GM19468 (cell line): ENCODE data around the gene OR1N2.
"Not testable (repeated sequence)": the region's sequence is repeated elsewhere in the genome, so short reads cannot be mapped to it uniquely, and the experiment has no call there.

ENCODE experiments used
- ATAC-seq: cut with Tn5 transposase; IDR thresholded peaks from one replicate; pipeline ENCODE4 v1.9.1; 2021; ENCODE audit warnings: mild to moderate bottlenecking, moderate library complexity, moderate number of reproducible peaks; ENCODE audit not compliant: unreplicated experiment; ENCODE audit errors: extremely low read depth

Gene OR1N2

GRCh38 chr9:122552812-122553211 lies at the start of gene OR1N2:
TSS of gene OR1N2 (plus strand) at chr9:122553112. CDS start at chr9:122553212, 100 bp downstream.
- ATAC-seq: no peak

- ATAC-seq: no peak
Observed at GRCh38 chr9:122506964-122507363, 45.9 kb upstream of the OR1N2 start.

- no peak for ATAC-seq
Observed at GRCh38 chr9:122510502-122510901, 42.4 kb upstream of the OR1N2 start, which contains the start of gene OR1J2. TSS of gene OR1J2 (plus strand) at chr9:122510802. CDS start at chr9:122510802, 0 bp downstream.

GRCh38 chr9:122518226-122518625 lies 34.7 kb upstream of the OR1N2 start:
- no peak for ATAC-seq

GRCh38 chr9:122518841-122519240 lies 34.1 kb upstream of the OR1N2 start, which contains the start of gene OR1J4:
TSS of gene OR1J4 (plus strand) at chr9:122519141. CDS start at chr9:122519141, 0 bp downstream.
- no peak for ATAC-seq

GRCh38 chr9:122519376-122519775 lies 33.5 kb upstream of the OR1N2 start:
- ATAC-seq: no peak

GRCh38 chr9:122526602-122527001 lies 26.3 kb upstream of the OR1N2 start:
- ATAC-seq: no peak

- no peak for ATAC-seq
Observed at GRCh38 chr9:122527193-122527592, 25.7 kb upstream of the OR1N2 start, which contains the start of gene OR1N1. TSS of gene OR1N1 (minus strand) at chr9:122527293. CDS start at chr9:122527293, 0 bp downstream.

GRCh38 chr9:122531157-122531556 lies 21.8 kb upstream of the OR1N2 start:
- not testable (repeated sequence) for ATAC-seq

GRCh38 chr9:122536134-122536533 lies 16.8 kb upstream of the OR1N2 start:
- no peak for ATAC-seq

GRCh38 chr9:122537066-122537465 lies 15.8 kb upstream of the OR1N2 start:
- ATAC-seq: not testable (repeated sequence)

- ATAC-seq: no peak
Observed at GRCh38 chr9:122538757-122539156, 14.2 kb upstream of the OR1N2 start.

- ATAC-seq: no peak
Observed at GRCh38 chr9:122546196-122546595, 6.7 kb upstream of the OR1N2 start.

GRCh38 chr9:122551371-122551770 lies 1.5 kb upstream of the OR1N2 start:
- no peak for ATAC-seq

- no peak for ATAC-seq
Observed at GRCh38 chr9:122561446-122561845, 8.5 kb downstream of the OR1N2 start.

GRCh38 chr9:122562134-122562760 lies 9.3 kb downstream of the OR1N2 start:
- no peak for ATAC-seq

- ATAC-seq: no peak
Observed at GRCh38 chr9:122567901-122568300, 15.0 kb downstream of the OR1N2 start.

GRCh38 chr9:122572456-122572855 lies 19.5 kb downstream of the OR1N2 start:
- ATAC-seq: no peak

- ATAC-seq: no peak
Observed at GRCh38 chr9:122579874-122580273, 27.0 kb downstream of the OR1N2 start.

GRCh38 chr9:122580360-122580759 lies 27.4 kb downstream of the OR1N2 start:
- ATAC-seq: no peak

- not testable (repeated sequence) for ATAC-seq
Observed at GRCh38 chr9:122583284-122583683, 30.4 kb downstream of the OR1N2 start, which contains the start of gene OR1L8. TSS of gene OR1L8 (minus strand) at chr9:122583384. CDS start at chr9:122568477, 14,907 bp downstream.
